Activated naive CD4-positive, alpha-beta T cell treated with Interleukin-2 at 50 U/mL for 16 hours (primary cell): ENCODE data around the gene ANKRD61.
"Not testable (repeated sequence)": the region's sequence is repeated elsewhere in the genome, so short reads cannot be mapped to it uniquely, and the experiment has no call there.

Source experiments
- DNase-seq: peaks from one replicate; pipeline ENCODE4 v3.0.0-alpha.2; 2020

Gene ANKRD61

DNA sequence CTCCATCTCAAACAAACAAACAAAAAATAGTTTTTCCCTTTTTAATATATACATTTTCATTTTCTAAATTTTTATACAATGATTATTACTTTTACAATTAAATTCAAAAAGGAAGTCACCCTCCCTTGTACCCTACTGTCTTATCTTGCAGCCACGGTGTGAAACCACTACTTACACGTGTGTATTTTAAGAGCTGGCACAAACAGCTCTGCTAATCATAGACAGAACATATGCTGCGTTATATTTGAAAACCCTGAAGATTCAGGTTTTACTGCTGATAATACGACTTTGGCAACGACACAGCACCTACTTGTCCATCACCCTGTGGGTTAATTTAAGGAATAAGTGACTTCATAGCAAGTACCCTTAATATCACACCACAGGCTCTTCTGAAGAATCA, 991 bp downstream of the ANKRD61 start:
- no peak for DNase-seq

- DNase-seq: no peak
Observed at GRCh38 chr7:6032641-6033040, 1.5 kb downstream of the ANKRD61 start.

GRCh38 chr7:6035165-6035564, 4.0 kb downstream of the ANKRD61 start:
- DNase-seq: no peak

GRCh38 chr7:6035686-6036085, 4.5 kb downstream of the ANKRD61 start:
- DNase-seq: no peak

DNA sequence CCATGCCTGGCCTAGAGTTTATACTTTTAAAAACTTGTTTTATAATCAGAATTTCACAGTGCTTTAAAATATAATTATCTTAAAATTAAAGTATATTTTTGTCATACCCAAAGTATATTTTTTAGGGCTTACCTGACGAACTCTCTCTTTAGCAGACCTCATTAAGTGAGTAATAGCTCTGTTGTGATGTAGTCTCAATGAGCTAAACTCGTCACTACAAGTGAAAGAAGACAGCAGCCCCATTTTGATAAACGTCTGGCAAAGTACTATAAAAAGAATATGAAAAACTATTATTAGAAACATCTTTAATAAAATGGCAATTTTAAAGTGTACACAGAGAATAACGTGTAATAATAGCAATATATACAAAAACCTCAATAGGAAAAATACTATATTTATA, 18.6 kb downstream of the ANKRD61 start:
- no peak for DNase-seq

DNA sequence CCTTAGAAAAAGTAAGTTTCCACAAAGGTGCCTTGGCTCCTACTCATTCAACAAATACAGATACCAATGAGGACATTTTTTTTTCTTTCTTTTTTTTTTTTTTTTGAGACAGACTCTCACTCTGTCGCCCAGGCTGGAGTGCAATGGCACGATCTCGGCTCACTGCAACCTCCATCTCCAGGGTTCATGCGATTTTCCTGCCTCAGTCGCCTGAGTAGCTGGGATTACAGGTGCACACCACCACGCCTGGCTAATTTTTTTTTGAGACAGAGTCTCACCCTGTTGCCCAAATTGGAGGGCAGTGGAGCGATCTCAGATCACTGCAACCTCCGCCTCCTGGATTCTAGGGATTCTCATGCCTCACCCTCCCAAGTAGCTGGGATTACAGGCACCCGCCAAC, 20.0 kb downstream of the ANKRD61 start:
- not testable (repeated sequence) for DNase-seq

DNA sequence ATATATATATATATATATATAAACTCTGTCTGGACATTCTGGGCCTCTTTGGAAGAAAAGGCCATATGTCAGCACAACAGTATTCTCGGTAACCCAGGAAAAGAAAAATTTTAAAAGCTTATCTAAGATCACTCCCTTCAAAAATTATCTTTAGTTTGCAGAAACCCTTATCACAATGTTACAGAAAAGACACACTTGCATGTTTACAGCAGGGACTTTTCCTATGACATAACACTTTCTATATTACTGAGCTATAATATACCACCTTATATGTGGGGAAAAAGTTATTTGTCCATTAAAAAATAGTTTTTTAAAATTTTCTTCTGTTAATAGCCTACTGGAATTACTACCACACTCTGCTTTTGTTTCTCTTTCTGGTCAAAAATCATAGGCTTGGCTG, 25.4 kb downstream of the ANKRD61 start:
- DNase-seq: no peak

DNA sequence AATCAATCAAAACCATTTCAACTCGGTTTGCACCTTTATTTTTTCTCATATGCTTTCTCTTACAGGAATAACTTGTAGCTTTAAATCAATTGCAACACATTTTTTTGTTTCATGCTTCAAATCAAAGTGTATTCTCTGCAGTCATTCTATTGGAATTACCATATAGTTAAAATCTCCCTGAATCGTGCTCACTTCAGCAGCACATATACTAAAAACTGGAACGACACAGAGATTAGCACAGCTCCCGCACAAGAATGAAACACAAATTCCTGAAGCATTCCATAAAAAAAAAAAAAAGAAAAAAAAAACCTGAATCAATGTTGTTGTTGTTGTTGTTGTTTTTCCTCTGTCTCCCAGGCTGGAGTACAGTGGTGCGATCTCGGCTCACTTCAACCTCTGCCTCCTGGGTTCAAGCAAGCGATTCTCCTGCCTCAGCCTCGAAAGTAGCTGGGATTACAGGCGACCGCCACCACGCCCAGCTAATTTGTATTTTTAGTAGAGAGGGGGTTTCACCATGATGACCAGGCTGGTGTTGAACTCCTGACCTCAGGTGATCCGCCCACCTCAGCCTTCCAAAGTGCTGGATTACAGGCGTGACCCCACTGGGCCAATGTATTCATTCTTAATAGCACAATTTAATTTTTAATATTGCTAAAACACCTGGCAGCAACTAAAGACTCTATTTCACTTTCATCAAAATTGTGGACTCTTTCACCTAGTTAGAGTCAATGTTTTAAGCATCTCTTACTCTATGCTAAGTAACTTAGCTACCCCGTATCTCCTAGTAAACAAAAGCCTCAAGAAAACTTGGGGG, 26.3 kb downstream of the ANKRD61 start:
- no peak for DNase-seq

DNA sequence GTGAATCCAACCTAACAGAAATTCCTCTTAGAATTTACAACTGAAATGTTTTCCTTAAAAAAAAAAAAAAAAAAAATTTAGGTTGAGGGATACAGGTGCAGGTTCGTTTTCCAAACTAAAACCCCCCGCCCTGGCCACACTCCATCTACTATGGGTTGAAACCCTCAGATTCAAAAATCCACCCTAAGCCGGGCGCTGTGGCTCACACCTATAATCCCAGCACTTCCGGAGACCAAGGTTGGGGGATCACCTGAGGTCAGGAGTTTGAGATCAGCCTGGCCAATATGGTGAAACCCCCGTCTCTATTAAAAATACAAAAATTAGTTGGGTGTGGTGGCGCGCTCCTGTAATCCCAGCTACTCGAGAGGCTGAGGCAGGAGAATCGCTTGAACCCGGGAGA, 28.8 kb downstream of the ANKRD61 start:
- DNase-seq: not testable (repeated sequence)

- no peak for DNase-seq
Observed at GRCh38 chr7:6071406-6071805, 40.2 kb downstream of the ANKRD61 start.

GRCh38 chr7:6074612-6075380, 43.6 kb downstream of the ANKRD61 start:
- no peak for DNase-seq

DNA sequence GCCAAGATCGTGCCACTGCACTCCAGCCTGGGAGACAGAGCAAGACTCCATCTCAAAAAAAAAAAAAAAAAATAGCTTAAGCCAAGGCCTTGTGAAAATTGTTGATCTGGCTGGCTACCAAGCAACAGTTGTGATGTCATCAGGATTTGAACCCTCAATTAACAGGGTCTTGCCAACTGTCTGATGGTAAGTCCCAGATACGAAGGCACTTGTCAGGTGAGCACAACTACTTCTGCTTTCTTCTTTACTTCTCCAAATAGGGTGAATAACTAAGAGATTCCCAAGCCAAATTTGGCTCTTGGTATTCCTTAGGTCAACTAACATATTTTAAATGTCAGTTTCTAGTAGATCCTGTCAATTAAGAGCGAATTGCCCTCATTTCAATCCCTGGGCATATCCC, 47.4 kb downstream of the ANKRD61 start:
- DNase-seq: no peak

DNA sequence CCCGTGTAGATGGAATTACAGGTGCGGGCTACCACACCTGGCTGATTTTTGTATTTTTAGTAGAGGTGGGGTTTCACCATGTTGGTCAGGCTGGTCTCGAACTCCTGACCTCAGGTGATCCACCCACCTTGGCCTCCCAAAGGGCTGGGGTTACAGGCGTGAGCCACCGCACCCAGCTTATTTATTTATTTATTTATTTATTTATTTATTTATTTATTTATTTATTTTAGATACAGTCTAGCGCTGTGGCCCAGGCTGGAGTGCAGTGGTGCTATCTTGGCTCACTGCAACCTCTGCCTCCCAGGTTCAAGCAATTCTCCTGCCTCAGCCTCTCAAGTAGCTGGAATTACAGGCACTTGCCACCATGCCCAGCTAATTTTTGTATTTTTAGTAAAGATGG, 51.9 kb downstream of the ANKRD61 start:
- DNase-seq: not testable (repeated sequence)
